Right atrium auricular region (tissue), 2 donors: ENCODE measurements around the gene PPEF1. TPM values are rescaled to one million over a fixed set of nuclear protein-coding genes. Genes with fewer than 3 reads are reported as not detected.
"Not testable (repeated sequence)": the region's sequence is repeated elsewhere in the genome, so short reads cannot be mapped to it uniquely, and the experiment has no call there.

Experiments used
- DNase-seq: peaks from one replicate; pipeline ENCODE4 v3.0.0-alpha.2; 2019; ENCODE audit warnings: low spot score
- H3K27ac ChIP-seq, 2 donors: fragments of 200-600 bp; sonication (generic); 1 replicate in 1 of 2; 2 replicates in 1 of 2; pipeline ENCODE4 v1.5.1; 2016 to 2019
- H3K27me3 ChIP-seq, 2 donors: fragments of 200-600 bp; sonication (generic); one replicate each; pipeline versions ENCODE4 v1.5.1 to v1.6.0; 2017 to 2019
- H3K36me3 ChIP-seq: fragments of 200-600 bp; sonication (generic); one replicate; pipeline ENCODE4 v1.5.1; 2016
- H3K4me1 ChIP-seq, 2 donors: fragments of 200-600 bp; sonication (generic); one replicate each; pipeline versions ENCODE4 v1.5.1 to v1.6.0; 2017 to 2019
- H3K4me3 ChIP-seq, 2 donors: fragments of 200-600 bp; sonication (generic); 1 replicate in 1 of 2; 2 replicates in 1 of 2; pipeline ENCODE4 v1.5.1; 2017 to 2019; ENCODE audit warnings: mild to moderate bottlenecking in 1 of 2, moderate library complexity in 1 of 2
- H3K9me3 ChIP-seq, 2 donors: fragments of 200-600 bp; sonication (generic); one replicate each; pipeline ENCODE4 v1.5.1; 2019
- total RNA-seq, 2 donors: library from RNA; depleted of rRNA; stranded (reverse); fragments of >200 nt; gene quantifications; one replicate each; pipeline ENCODE4 v1.1.0, GENCODE V29; 2016
- TF ChIP-seq, protein P1 (sequence below), 2 donors: fragments of 200-600 bp; sonication (generic); IDR thresholded peaks; one replicate each; pipeline ENCODE4 v1.5.1; 2019; ENCODE audit warnings: antibody characterized with exemption in 2 of 2

Gene PPEF1
- total RNA-seq, 2 donors from 2014 or later = 0.78 to 1.1 TPM

DNA sequence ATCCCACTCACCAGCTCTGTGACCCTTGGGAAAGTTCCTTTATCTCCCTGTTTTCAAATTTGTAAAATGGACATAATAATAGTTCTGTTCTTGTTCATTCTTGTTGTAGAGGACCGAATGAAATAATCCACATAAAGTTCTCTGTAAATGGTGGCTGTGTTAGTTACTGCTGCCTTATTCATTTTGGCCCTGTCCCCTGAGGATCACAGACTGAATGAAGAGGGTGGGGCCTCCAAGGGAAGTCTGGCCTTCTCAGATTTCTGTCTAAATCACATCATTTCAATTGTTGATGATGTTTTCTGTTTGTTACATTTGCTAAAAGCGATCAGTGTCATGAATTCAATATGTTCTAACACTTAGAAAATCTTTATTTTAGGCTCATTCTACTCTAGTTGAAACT is 117.9 kb downstream of the PPEF1 start:
- Histone ChIP-seq H3K36me3 (no peaks in the 10 kb centered on the region), H3K27me3 (no peaks in the 10 kb centered on the region), H3K27ac (no peak overlapping the region), H3K4me3 (no peak overlapping the region), H3K4me1 (no peaks in the 10 kb centered on the region), H3K9me3 (no peaks in the 10 kb centered on the region)
- DNase-seq = no peak
- TF ChIP-seq, protein P1, sequence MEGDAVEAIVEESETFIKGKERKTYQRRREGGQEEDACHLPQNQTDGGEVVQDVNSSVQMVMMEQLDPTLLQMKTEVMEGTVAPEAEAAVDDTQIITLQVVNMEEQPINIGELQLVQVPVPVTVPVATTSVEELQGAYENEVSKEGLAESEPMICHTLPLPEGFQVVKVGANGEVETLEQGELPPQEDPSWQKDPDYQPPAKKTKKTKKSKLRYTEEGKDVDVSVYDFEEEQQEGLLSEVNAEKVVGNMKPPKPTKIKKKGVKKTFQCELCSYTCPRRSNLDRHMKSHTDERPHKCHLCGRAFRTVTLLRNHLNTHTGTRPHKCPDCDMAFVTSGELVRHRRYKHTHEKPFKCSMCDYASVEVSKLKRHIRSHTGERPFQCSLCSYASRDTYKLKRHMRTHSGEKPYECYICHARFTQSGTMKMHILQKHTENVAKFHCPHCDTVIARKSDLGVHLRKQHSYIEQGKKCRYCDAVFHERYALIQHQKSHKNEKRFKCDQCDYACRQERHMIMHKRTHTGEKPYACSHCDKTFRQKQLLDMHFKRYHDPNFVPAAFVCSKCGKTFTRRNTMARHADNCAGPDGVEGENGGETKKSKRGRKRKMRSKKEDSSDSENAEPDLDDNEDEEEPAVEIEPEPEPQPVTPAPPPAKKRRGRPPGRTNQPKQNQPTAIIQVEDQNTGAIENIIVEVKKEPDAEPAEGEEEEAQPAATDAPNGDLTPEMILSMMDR (IDR thresholded peaks at IDR 0.05) = no peak

DNA sequence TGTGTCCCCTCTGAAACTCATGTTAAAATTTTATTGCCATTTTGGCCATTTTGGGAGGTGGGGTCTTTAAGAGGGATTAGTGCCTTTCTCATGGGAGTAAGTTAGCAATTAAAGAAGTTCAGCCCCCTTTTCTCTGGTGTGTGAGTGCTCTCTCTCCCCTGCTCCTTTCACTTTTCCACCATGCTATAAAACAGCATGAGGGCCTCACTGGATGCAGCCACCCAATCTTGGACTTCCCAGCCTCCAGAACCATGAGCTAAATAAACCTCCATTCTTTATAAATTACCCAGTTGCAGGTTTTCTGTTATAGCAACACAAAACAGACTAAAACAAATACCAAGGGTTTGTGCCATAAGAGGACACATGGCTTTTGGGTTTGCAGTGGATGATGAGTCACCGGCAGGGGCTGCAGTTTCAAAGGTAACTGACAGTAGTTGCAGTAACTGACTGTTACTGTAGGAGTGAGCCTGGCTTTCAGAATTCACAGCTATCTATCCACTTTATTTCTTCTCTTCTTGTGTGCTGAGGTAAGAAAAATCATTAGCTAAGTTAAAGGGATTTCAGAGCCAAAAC is 121.5 kb downstream of the PPEF1 start:
- Histone ChIP-seq H3K27me3 (no peaks in the 10 kb centered on the region), H3K36me3 (no peaks in the 10 kb centered on the region), H3K4me1 (no peaks in the 10 kb centered on the region), H3K4me3 (no peak overlapping the region), H3K9me3 (no peaks in the 10 kb centered on the region), H3K27ac (no peak overlapping the region)
- TF ChIP-seq, protein P1 (IDR thresholded peaks at IDR 0.05) = no peak
- no peak for DNase-seq

DNA sequence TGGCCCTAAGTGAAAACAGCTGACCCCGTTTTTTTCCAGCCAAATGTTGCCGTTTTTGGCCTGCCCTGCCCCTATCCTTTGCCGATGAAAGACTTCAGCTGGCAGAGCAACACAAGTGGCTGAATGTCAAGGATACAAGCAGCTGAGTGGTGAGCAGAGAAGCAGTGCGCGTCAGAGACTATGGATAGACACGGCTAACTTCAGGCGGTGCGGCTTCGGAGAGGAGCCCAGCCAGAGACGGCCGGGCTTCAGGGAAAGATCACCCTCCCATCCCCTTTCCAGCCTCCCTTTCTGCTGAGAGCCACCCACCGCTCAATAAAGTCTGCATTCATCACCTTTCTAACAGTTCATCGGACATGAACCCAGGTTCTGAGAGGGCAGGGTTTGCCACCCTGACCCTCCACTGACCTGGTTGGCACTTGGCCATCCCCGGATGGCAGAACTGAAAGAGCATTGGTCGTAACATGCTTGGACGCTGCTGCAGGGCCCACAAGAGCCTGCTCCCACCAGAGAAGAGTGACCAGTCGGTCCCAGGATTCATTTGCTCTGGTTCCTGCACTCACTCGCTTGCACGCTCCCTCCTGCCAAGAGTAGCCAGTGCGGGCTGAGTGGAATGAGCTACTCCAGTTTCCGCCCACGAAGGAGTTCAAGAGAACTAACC is 125.8 kb downstream of the PPEF1 start:
- TF ChIP-seq, protein P1 (IDR thresholded peaks at IDR 0.05) = no peak
- peak; percentile 68 for DNase-seq
- Histone ChIP-seq H3K36me3 (no peaks in the 10 kb centered on the region), H3K27ac (peak overlapping the region in 1 of 2 donors; percentile 62), H3K9me3 (no peaks in the 10 kb centered on the region), H3K4me1 (no peaks in the 10 kb centered on the region), H3K27me3 (no peaks in the 10 kb centered on the region), H3K4me3 (peak overlapping the region in 1 of 2 donors; percentile 6)

DNA sequence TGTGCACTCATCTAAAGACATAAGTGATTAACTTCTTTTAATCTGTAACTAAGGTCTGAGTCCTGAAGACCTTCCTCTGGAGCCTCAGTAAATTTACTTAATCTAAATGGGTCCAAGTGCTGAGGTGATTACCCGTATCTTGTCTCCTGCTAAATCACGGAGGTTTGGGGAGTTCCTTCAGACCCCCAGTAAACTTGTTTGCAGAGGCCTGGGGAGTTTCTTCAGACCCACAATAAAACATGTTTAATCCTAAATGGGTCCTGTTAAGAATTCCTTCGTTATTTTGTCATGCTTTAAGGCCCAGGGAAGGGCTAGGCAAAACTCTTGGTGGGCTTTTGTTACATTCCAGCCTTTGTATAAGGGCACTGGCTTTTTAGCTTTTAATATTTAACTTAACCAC is 140.5 kb downstream of the PPEF1 start:
- not testable (repeated sequence) for H3K4me1 ChIP-seq, H3K27ac ChIP-seq, H3K4me3 ChIP-seq, H3K36me3 ChIP-seq, H3K27me3 ChIP-seq, DNase-seq, H3K9me3 ChIP-seq

DNA sequence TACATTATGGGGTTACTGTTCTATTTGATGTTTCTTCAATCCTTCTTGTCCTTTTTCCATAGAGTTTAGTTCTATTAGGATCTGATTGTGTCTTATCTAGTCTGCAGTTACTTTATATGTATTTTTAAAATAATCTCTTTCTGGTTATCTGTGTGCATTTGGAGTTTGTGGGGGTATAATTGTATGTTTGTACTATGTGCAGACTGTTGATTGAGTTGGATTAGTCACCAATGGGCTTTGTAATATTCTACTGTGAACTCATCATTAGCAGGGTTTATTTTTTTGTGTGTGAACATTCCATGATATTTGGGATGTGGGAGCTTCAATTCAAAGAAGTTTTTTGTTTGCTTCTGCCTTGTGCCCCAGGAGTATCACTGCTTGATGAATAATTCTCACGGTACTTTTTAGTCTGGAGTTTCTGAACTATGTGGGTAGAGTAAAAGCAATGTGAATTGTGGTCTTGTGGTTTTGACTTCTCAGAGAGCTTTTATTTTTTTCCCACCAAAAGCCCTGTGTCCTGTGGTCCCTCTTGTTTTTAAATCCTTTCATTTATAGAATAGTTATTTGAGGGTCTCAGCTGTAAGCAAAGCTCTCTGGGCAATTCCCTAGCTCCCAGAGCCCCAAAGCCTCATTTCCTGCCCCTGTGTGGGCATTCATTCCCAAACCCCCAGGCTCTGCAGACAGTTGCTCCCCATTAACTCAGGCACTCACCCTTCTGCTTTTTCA is 148.6 kb downstream of the PPEF1 start:
- no peaks in the 10 kb centered on the region for H3K9me3 ChIP-seq
- no peaks in the 10 kb centered on the region for H3K4me1 ChIP-seq
- H3K4me3 ChIP-seq = no peak overlapping the region
- no peak overlapping the region for H3K27ac ChIP-seq
- no peaks in the 10 kb centered on the region for H3K36me3 ChIP-seq
- DNase-seq = no peak
- TF ChIP-seq, protein P1 (IDR thresholded peaks at IDR 0.05) = no peak
- no peaks in the 10 kb centered on the region for H3K27me3 ChIP-seq

DNA sequence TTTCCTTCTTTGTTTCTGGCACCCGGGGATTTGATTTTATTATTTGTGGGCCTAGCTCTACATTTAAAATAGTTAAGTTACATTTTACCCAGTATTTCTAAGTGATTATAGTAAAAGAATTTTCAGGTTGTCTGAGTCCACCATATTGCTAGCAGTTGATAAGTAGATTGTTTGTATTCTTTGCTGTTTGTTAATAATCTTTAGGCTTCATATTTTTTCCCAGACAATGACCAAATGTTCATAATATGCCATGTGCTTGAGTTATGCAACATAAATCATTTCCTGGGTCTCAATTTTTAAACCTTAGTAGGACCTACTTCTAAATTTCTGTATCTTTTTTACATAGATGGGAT is 149.2 kb downstream of the PPEF1 start:
- no peaks in the 10 kb centered on the region for H3K9me3 ChIP-seq
- TF ChIP-seq, protein P1 (IDR thresholded peaks at IDR 0.05) = no peak
- no peak overlapping the region for H3K4me3 ChIP-seq
- no peak for DNase-seq
- no peaks in the 10 kb centered on the region for H3K36me3 ChIP-seq
- H3K27me3 ChIP-seq = no peaks in the 10 kb centered on the region
- H3K4me1 ChIP-seq = no peaks in the 10 kb centered on the region
- H3K27ac ChIP-seq = no peak overlapping the region
